Left ventricle myocardium superior (tissue), 1 donor: ENCODE data around the gene CDH18. TPM values are rescaled to one million over a fixed set of nuclear protein-coding genes. Genes with fewer than 3 reads are reported as not detected.
"Not testable (repeated sequence)": the region's sequence is repeated elsewhere in the genome, so short reads cannot be mapped to it uniquely, and the experiment has no call there.

Experiments used
- ATAC-seq: fragments of 200-7000 bp; cut with Tn5 transposase; one replicate; pipeline ENCODE4 v1.9.1; 2020; ENCODE audit warnings: mild to moderate bottlenecking, moderate library complexity
- DNase-seq: peaks from one replicate; pipeline ENCODE4 v3.0.0-alpha.2; 2020
- intact Hi-C: fragments of 100-400 bp; cut with micrococcal nuclease; formaldehyde crosslinking; loops from one replicate; pipeline ENCODE4 v1.11.0; 2022
- total RNA-seq: library from RNA; stranded (reverse); fragmentation: NEBNext Ultra II Directional; extraction: Animal tissue kit (Norgen Biotek cat#: 25700); gene quantifications from one replicate; pipeline ENCODE4 v1.2.1, GENCODE V29; 2021
- donor health status: DM: no; HTN: yes; CAD: no; lungs with severe emphysema.

The CDH18 gene
- total RNA-seq, 1 donor from 2014 or later, result not detected

- ATAC-seq, result no peak
- intact Hi-C loops, result no loop called here
- DNase-seq, result no peak
Observed at GRCh38 chr5:19866090-19866450, 121.9 kb downstream of the CDH18 start.

GRCh38 chr5:19865336-19866089, 122.5 kb downstream of the CDH18 start:
- no peak for DNase-seq
- ATAC-seq, result no peak
- intact Hi-C loops, result no loop called here

DNA sequence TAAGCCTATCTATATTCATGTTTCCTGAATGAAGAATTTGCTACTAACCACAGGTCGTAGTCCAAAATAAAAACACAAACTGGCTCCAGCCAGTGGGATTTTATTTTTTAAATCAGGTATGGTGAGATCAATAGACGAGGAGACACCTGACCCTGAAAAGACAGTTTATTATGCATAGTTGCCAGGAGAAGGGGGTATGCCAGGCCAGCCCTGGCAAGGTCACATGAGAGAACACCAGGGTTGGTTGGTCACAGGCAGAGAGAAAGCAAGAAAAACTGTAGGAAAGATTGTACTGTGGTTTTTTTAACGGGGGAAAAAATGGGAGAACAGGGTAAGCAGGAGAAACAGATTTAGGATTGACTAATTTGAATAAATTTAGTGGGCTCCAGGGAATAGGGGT, 125.3 kb downstream of the CDH18 start:
- no peak for ATAC-seq
- intact Hi-C loops, result no loop called here
- no peak for DNase-seq

GRCh38 chr5:19859020-19859419, 129.0 kb downstream of the CDH18 start:
- no peak for DNase-seq
- intact Hi-C loops, result no loop called here
- ATAC-seq, result no peak

DNA sequence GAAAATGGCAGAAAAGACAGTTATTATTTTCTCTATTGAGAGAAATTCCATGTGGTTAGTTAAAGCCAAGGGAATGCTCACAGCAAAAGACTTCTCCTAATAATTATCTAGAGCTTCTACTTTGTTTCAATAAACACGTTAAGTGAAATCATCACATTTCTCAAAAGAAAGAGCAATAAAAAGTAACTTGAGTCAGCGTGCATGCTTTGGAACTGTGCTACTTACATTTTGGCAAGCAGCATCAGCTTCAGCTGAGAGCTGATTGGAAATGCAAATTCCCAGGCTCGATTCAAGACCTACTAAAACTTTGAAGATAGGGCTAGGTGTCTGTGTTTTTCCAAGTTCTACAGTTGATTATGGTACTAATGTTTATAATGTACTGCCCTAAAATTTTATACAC, 132.1 kb downstream of the CDH18 start:
- ATAC-seq (no peak), DNase-seq (no peak)
- intact Hi-C loops, result no loop called here

- DNase-seq, result no peak
- no peak for ATAC-seq
- intact Hi-C loops, result no loop called here
Observed at GRCh38 chr5:19855453-19855852, 132.5 kb downstream of the CDH18 start.

- ATAC-seq (no peak), DNase-seq (no peak)
- intact Hi-C loops, result no loop called here
Observed at GRCh38 chr5:19855031-19855430, 133.0 kb downstream of the CDH18 start.

GRCh38 chr5:19853616-19854240, 134.3 kb downstream of the CDH18 start:
- intact Hi-C loops, result no loop called here
- DNase-seq (no peak), ATAC-seq (no peak)

- no peak for DNase-seq
- intact Hi-C loops, result no loop called here
- no peak for ATAC-seq
Observed at GRCh38 chr5:19837536-19838174, 150.3 kb downstream of the CDH18 start.

- DNase-seq (no peak), ATAC-seq (no peak)
- intact Hi-C loops, result no loop called here
Observed at GRCh38 chr5:19835442-19835841, 152.6 kb downstream of the CDH18 start.

- ATAC-seq, intact Hi-C loops, DNase-seq: not testable (repeated sequence)
Observed at GRCh38 chr5:19812720-19813119, 175.3 kb downstream of the CDH18 start.

DNA sequence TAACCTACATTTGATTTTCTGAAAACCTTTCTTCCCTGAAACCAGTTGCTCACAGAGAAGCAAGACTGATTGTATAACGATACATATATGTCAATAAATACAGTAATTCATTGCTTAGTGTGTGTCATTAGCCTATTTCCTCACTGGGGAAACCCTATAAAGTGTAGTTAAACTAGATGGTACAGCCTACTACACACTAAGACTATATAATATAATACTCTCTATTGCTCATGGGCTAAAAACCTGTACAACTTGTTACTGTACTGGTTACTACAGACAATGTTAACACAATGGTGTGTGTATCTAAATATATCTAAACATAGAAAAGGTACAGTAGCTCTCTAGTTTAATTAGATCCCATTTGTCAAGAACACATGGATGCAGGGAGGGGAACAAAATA, 181.2 kb downstream of the CDH18 start:
- no peak for ATAC-seq
- intact Hi-C loops, result no loop called here
- DNase-seq, result no peak

DNA sequence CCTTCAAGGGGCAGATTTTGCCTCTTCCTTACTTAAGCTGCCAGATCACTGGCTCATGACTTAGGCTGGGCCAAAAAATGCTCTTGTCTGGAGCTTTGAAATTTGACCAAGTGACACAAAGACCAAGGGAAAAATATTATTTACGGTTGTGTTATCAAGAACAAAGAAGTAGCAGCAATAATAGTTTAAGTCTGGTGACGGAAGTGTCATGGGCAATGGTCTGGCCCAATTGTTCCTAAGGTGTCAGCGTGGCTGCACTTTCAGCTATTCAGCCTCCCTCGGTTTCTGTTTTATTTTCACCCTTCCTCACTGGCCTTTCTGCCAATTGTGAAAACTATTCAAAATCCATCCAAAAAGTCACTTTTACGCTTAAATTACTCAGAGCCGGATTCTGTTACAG, 185.3 kb downstream of the CDH18 start:
- no peak for DNase-seq
- intact Hi-C loops, result no loop called here

GRCh38 chr5:19795218-19795617, 192.8 kb downstream of the CDH18 start:
- no peak for ATAC-seq
- intact Hi-C loops, result no loop called here
- DNase-seq, result no peak

More for the DNA sequence above, 185.3 kb downstream of the CDH18 start:
- ATAC-seq, result no peak

DNA sequence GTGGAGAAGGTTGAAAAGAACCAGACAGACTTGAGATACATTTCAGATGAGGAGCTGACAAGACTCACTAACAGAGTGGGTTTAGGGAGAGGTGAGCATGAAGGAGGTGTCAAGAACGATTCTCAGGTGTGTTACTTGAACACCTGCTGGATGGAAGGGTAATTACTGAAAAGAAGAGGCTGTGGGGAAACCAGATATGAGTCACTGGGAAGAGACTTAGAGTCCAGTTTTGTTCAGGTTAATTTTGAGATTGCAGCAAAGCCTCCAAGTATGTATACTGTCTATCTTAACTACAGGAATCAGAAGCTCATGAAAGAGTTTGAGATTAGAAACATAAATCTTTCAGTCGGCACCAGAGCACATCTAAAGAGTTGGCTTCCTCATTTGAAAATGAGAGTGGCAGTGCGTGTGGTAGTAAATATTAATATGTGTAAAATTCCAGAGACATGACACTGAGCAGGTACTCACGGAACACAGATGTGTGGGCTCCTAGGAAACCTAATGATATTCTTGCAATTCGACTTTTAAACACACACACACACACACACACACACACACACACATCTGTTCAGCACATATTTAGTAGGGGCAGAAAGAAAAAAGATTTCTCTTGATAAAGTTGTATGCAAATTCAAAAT, 197.1 kb downstream of the CDH18 start:
- ATAC-seq, result no peak
- intact Hi-C loops, result no loop called here
- no peak for DNase-seq

GRCh38 chr5:19782566-19782965, 205.4 kb downstream of the CDH18 start:
- DNase-seq, result no peak
- intact Hi-C loops, result no loop called here
- ATAC-seq, result no peak

- intact Hi-C loops, result no loop called here
- ATAC-seq, result no peak
- DNase-seq, result no peak
Observed at GRCh38 chr5:19777363-19777762, 210.6 kb downstream of the CDH18 start.

DNA sequence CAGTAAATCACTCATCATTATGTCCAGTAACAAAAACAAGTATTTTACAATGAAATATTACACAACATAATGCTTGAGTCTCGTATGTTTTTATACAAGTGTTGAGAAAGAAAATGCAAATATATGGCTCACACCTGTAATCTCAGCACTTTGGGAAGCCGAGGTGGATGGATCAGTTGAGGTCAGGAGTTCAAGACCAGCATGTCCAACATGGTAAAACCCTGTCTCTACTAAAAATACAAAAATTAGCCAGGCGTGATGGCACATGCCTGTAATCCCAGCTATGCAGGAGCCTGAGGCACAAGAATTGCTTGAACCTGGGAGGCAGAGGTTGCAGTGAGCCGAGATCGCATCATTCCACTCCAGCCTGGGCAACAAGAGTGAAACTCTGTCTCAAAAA, 211.1 kb downstream of the CDH18 start:
- intact Hi-C loops, ATAC-seq, DNase-seq: not testable (repeated sequence)

DNA sequence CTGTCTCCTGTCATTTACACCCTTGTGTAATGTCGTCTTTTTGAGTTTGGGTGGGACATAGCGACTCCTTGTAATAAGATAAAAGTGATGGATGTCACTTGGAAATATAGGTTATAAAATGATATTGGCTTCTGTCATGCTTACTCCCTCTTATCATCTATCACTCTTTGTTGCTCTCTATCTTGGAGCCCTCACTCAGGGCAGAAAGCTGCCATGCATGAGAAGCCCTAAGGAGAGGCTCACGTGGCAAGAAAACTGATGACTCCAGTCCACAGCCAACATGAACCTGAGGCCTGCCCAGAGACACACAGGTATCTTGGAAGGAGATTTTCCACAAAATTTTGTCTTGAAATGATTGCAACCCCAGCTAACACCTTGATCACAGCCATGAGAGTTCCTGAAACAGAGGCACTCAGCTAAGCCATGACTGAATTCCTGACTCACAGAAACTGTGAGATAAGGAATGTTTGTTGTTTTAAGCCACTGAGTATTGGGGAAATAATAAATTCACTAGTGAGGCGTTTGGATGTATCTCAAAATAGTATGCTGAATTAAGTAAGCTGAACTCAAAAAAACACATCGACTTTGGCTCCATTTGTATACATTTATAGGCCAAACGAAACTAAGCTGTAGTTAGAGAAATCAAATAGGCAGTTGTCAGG, 216.7 kb downstream of the CDH18 start:
- ATAC-seq (no peak), DNase-seq (no peak)
- intact Hi-C loops, result no loop called here

DNA sequence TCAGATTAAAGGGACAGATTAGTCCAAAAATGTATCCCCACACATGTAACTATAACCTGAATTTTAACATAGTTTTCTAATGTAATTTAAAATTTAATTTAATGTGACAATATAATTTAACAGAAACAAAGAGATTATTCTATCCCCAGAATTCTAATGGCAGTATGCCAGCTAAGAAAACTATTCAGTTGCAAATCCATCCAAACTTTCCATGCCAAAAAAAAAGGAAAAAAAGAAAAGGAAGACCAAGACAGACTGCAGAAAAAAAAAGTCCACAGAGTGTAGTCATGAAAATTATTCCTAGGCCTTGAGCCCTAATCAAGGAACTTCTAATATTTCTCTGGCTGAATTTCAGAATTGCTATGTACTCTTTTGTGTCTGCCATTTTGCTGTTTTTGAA, 217.6 kb downstream of the CDH18 start:
- intact Hi-C loops, result no loop called here
- ATAC-seq (no peak), DNase-seq (no peak)
